Measurements from ENCODE around the gene CASK.

- TF ChIP-seq CTCF (IDR thresholded peaks at IDR 0.05) (no peak), POLR2AphosphoS5 (IDR thresholded peaks at IDR 0.05) (no peak)
Observed at GRCh38 chrX:41789374-41789773, 134.0 kb downstream of the CASK start.

Measured in stomach (tissue), 4 donors.